Lower leg skin (tissue), 4 donors: ENCODE measurements around the gene AUTS2. TPM values are rescaled to one million over a fixed set of nuclear protein-coding genes. Genes with fewer than 3 reads are reported as not detected.

Experiments
- DNase-seq, 2 donors: peaks; one replicate each; pipeline ENCODE4 v3.0.0-alpha.2; 2019; ENCODE audit warnings: low spot score in 2 of 2
- H3K4me3 ChIP-seq: fragments of 200-600 bp; sonication (generic); 2 replicates; pipeline ENCODE4 v1.5.1; 2017; ENCODE audit warnings: mild to moderate bottlenecking, low read depth; ENCODE audit not compliant: poor library complexity, severe bottlenecking
- CTCF ChIP-seq, 3 donors: fragments of 450-650 bp; IDR thresholded peaks; one replicate each; pipeline ENCODE4 v1.5.1; 2016; ENCODE audit warnings: antibody characterized with exemption in 3 of 3, mild to moderate bottlenecking in 3 of 3, moderate library complexity in 2 of 3
- POLR2A ChIP-seq, 2 donors: fragments of 450-650 bp; IDR thresholded peaks; one replicate each; pipeline ENCODE4 v1.6.1; 2016 to 2017; ENCODE audit warnings: antibody characterized with exemption in 2 of 2, mild to moderate bottlenecking in 1 of 2, moderate library complexity in 1 of 2
- WGBS, 2 donors: methylation state at CpG; one replicate each; pipeline ENCODE4 v1.1.5; 2018; 5-methylcytosine and 5-hydroxymethylcytosine counted together
- intact Hi-C: fragments of 100-400 bp; cut with DNase I; formaldehyde crosslinking; loops from one replicate; pipeline ENCODE4 v1.15.0; 2023; ENCODE audit warnings: low total_unique reads
- total RNA-seq, 4 donors: library from RNA; depleted of rRNA; stranded (reverse); fragments of >200 nt; gene quantifications; one replicate each; pipeline ENCODE4 v1.1.0, GENCODE V29; 2016

AUTS2 gene
- total RNA-seq, 4 donors from 2014 or later, result 30.8 to 41.9 (median 40.5) TPM

GRCh38 chr7:70435634-70436033 lies 837.4 kb downstream of the AUTS2 start:
- no peak for DNase-seq
- TF ChIP-seq CTCF (IDR thresholded peaks at IDR 0.05) (no peak), POLR2A (IDR thresholded peaks at IDR 0.05) (no peak)
- intact Hi-C loops, result no loop called here
- H3K4me3 ChIP-seq, result no peak overlapping the region
- 76 to 90% methylated on average over 1 of the region's 1 CpG for WGBS, 2 donors

GRCh38 chr7:70436790-70437350 lies 838.6 kb downstream of the AUTS2 start:
- TF ChIP-seq POLR2A (IDR thresholded peaks at IDR 0.05) (no peak), CTCF (IDR thresholded peaks at IDR 0.05) (no peak)
- H3K4me3 ChIP-seq, result no peak overlapping the region
- DNase-seq, result no peak
- intact Hi-C loops, result no loop called here
- WGBS, 2 donors, result 97% methylated on average over 5 of the region's 5 CpGs

GRCh38 chr7:70439651-70440050 lies 841.4 kb downstream of the AUTS2 start:
- DNase-seq, result no peak
- 38 to 39% methylated on average over 2 of the region's 2 CpGs for WGBS, 2 donors
- no peak overlapping the region for H3K4me3 ChIP-seq
- intact Hi-C loops, result no loop called here
- TF ChIP-seq POLR2A (IDR thresholded peaks at IDR 0.05), result no peak
- TF ChIP-seq CTCF (IDR thresholded peaks at IDR 0.05), result no peak

- 73 to 77% methylated on average over 13 of the region's 13 CpGs for WGBS, 2 donors
- no peak for TF ChIP-seq CTCF (IDR thresholded peaks at IDR 0.05)
- TF ChIP-seq POLR2A (IDR thresholded peaks at IDR 0.05), result no peak
- DNase-seq, result no peak
- no peak overlapping the region for H3K4me3 ChIP-seq
- intact Hi-C loops, result no loop called here
Observed at GRCh38 chr7:70446448-70447143, 848.3 kb downstream of the AUTS2 start.

- DNase-seq, result no peak
- TF ChIP-seq CTCF (IDR thresholded peaks at IDR 0.05), result no peak
- no peak for TF ChIP-seq POLR2A (IDR thresholded peaks at IDR 0.05)
- no peak overlapping the region for H3K4me3 ChIP-seq
- 88 to 90% methylated on average over 4 of the region's 4 CpGs for WGBS, 2 donors
- intact Hi-C loops, result no loop called here
Observed at GRCh38 chr7:70448312-70448906, 850.1 kb downstream of the AUTS2 start.
